Ascending aorta (tissue), 2 donors: ENCODE data around the gene CDH23. TPM values are rescaled to one million over a fixed set of nuclear protein-coding genes. Genes with fewer than 3 reads are reported as not detected.

Experiments
- DNase-seq, 2 donors: peaks; one replicate each; pipeline ENCODE4 v3.0.0-alpha.2; 2019; ENCODE audit warnings: low spot score in 2 of 2
- H3K27ac ChIP-seq, 2 donors: fragments of 200-600 bp; sonication (generic); one replicate each; pipeline ENCODE4 v1.5.1; 2016 to 2017; ENCODE audit warnings: mild to moderate bottlenecking in 1 of 2
- H3K27me3 ChIP-seq: fragments of 200-600 bp; sonication (generic); one replicate; pipeline ENCODE4 v1.5.1; 2017
- H3K36me3 ChIP-seq, 2 donors: fragments of 200-600 bp; sonication (generic); one replicate each; pipeline ENCODE4 v1.5.1; 2016
- H3K4me1 ChIP-seq, 2 donors: fragments of 200-600 bp; sonication (generic); one replicate each; pipeline ENCODE4 v1.5.1; 2016 to 2017; ENCODE audit warnings: mild to moderate bottlenecking in 1 of 2
- H3K4me3 ChIP-seq, 2 donors: fragments of 200-600 bp; sonication (generic); one replicate each; pipeline ENCODE4 v1.5.1; 2016 to 2017; ENCODE audit warnings: mild to moderate bottlenecking in 1 of 2
- H3K9me3 ChIP-seq, 2 donors: fragments of 200-600 bp; sonication (generic); one replicate each; pipeline ENCODE4 v1.5.1; 2016
- CTCF ChIP-seq, 3 experiments: fragments of 200-600 bp in 2 of 3; fragments of 450-650 bp in 1 of 3; sonication (generic) in 2 of 3; IDR thresholded peaks; one replicate each; pipeline ENCODE4 v1.5.1; 2016 to 2019; ENCODE audit warnings: antibody characterized with exemption in 3 of 3, mild to moderate bottlenecking in 1 of 3, moderate library complexity in 1 of 3
- intact Hi-C: fragments of 100-400 bp; cut with DNase I; formaldehyde crosslinking; loops from one replicate; pipeline ENCODE4 v1.15.1; 2023
- total RNA-seq: library from RNA; depleted of rRNA; stranded (reverse); fragments of >200 nt; gene quantifications from one replicate; pipeline ENCODE4 v1.1.0, GENCODE V29; 2016

Gene CDH23
- total RNA-seq, 1 donor from 2014 or later: 40.9 TPM

- intact Hi-C loops: no loop called here
- no peak for DNase-seq
- no peaks in the 10 kb centered on the region for H3K36me3 ChIP-seq
- no peak overlapping the region for H3K27ac ChIP-seq
- H3K9me3 ChIP-seq: no peaks in the 10 kb centered on the region
- H3K27me3 ChIP-seq: no peaks in the 10 kb centered on the region
- no peak overlapping the region for H3K4me3 ChIP-seq
- no peaks in the 10 kb centered on the region for H3K4me1 ChIP-seq
- TF ChIP-seq CTCF (IDR thresholded peaks at IDR 0.05): no peak
Measured at GRCh38 chr10:71802235-71802634, 405.5 kb downstream of the CDH23 start.

GRCh38 chr10:71802715-71803488 is 406.2 kb downstream of the CDH23 start:
- H3K4me3 ChIP-seq: no peak overlapping the region
- H3K27ac ChIP-seq: no peak overlapping the region
- intact Hi-C loops: no loop called here
- H3K9me3 ChIP-seq: no peaks in the 10 kb centered on the region
- DNase-seq: no peak
- TF ChIP-seq CTCF (IDR thresholded peaks at IDR 0.05): no peak
- no peaks in the 10 kb centered on the region for H3K4me1 ChIP-seq
- H3K36me3 ChIP-seq: no peaks in the 10 kb centered on the region
- no peaks in the 10 kb centered on the region for H3K27me3 ChIP-seq

GRCh38 chr10:71804077-71804476 is 407.4 kb downstream of the CDH23 start:
- intact Hi-C loops: no loop called here
- Histone ChIP-seq H3K36me3 (no peaks in the 10 kb centered on the region), H3K4me1 (no peaks in the 10 kb centered on the region), H3K27ac (no peak overlapping the region), H3K27me3 (no peaks in the 10 kb centered on the region), H3K4me3 (no peak overlapping the region), H3K9me3 (no peaks in the 10 kb centered on the region)
- no peak for DNase-seq
- no peak for TF ChIP-seq CTCF (IDR thresholded peaks at IDR 0.05)

- DNase-seq: no peak
- TF ChIP-seq CTCF (IDR thresholded peaks at IDR 0.05): no peak
- Histone ChIP-seq H3K27me3 (no peaks in the 10 kb centered on the region), H3K4me1 (no peaks in the 10 kb centered on the region), H3K4me3 (no peak overlapping the region), H3K36me3 (no peaks in the 10 kb centered on the region), H3K27ac (no peak overlapping the region), H3K9me3 (no peaks in the 10 kb centered on the region)
- intact Hi-C loops: no loop called here
Measured at GRCh38 chr10:71805776-71806703, 409.3 kb downstream of the CDH23 start.

GRCh38 chr10:71806704-71807556 is 410.2 kb downstream of the CDH23 start:
- H3K9me3 ChIP-seq: no peaks in the 10 kb centered on the region
- DNase-seq: no peak
- TF ChIP-seq CTCF (IDR thresholded peaks at IDR 0.05): no peak

More at GRCh38 chr10:71806704-71807556, 410.2 kb downstream of the CDH23 start:
- Histone ChIP-seq H3K4me3 (no peak overlapping the region), H3K4me1 (no peaks in the 10 kb centered on the region), H3K27ac (no peak overlapping the region), H3K36me3 (no peaks in the 10 kb centered on the region), H3K27me3 (no peaks in the 10 kb centered on the region)
- intact Hi-C loops: no loop called here
